ENCODE measurements around the gene MASP1. TPM values are rescaled to one million over a fixed set of nuclear protein-coding genes. Genes with fewer than 3 reads are reported as not detected.

The MASP1 gene
- total and polyA plus RNA-seq, 7 experiments from 2014 or later, result not detected

DNA sequence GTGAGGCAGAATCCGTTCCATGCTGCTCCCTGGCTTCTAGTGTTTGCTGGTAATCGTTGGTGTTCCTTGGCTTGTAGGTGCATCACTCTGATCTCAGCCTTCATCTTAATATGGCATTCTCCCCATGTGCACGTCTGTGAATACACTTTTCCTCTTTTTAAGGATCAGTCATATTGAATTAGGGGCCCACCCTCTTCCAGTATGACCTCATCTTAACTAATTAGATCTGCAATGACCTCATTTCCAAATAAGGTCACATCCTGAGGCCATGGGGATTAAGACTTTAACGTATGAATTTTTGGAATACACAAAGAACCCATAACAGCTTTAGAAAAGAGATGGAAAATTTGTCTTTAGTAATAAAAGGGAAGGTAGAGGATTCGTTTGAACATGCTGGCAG, 34.1 kb upstream of the MASP1 start:
- Histone ChIP-seq H3K9me3 (ENCODE audit: control insufficient read depth in 2 of 3, low read length in 3 of 3) (no peaks in the 10 kb centered on the region), H3K27me3 (ENCODE audit: control insufficient read depth in 2 of 2, insufficient read depth in 2 of 2, low read length in 2 of 2) (no peaks in the 10 kb centered on the region), H3K36me3 (ENCODE audit: control insufficient read depth in 2 of 3, insufficient read depth in 3 of 3, low read length in 3 of 3) (no peaks in the 10 kb centered on the region), H3K4me1 (ENCODE audit: control insufficient read depth in 2 of 2, insufficient read depth in 2 of 2, low read length in 2 of 2) (no peaks in the 10 kb centered on the region), H3K27ac (ENCODE audit: low read depth, low read length) (no peak overlapping the region), H3K4me3 (ENCODE audit: low read length) (no peak overlapping the region)
- H3K36me3 Mint-ChIP-seq, result no peaks in the 10 kb centered on the region
- intact Hi-C loops (cut with micrococcal nuclease), result no loop called here
- H3K27ac Mint-ChIP-seq, result no peak overlapping the region
- peaks cover 4 to 17% (median 8%) of the 10 kb centered on the region in 5 donors for H3K27me3 Mint-ChIP-seq
- H3K9me3 Mint-ChIP-seq, result no peaks in the 10 kb centered on the region
- ChIA-PET POLR2A (no interaction called here), CTCF (interaction anchor here (1.0 to 1.4 kb wide), 2 partner anchors 9 to 354 kb away, joined by 3 to 4 read pairs; no protein-coding TSS in a partner anchor)
- ATAC-seq (no peak), DNase-seq (no peak)
- H3K4me3 Mint-ChIP-seq, result no peak overlapping the region
- peaks cover 0 to 3% (median 0%) of the 10 kb centered on the region in 7 donors for H3K4me1 Mint-ChIP-seq

GRCh38 chr3:187323091-187323490, 31.6 kb upstream of the MASP1 start:
- Histone ChIP-seq H3K36me3 (ENCODE audit: control insufficient read depth in 2 of 3, insufficient read depth in 3 of 3, low read length in 3 of 3) (no peaks in the 10 kb centered on the region), H3K9me3 (ENCODE audit: control insufficient read depth in 2 of 3, low read length in 3 of 3) (no peaks in the 10 kb centered on the region), H3K27ac (ENCODE audit: low read depth, low read length) (no peak overlapping the region), H3K4me1 (ENCODE audit: control insufficient read depth in 2 of 2, insufficient read depth in 2 of 2, low read length in 2 of 2) (peaks cover 5 to 8% of the 10 kb centered on the region in 2 donors), H3K27me3 (ENCODE audit: control insufficient read depth in 2 of 2, insufficient read depth in 2 of 2, low read length in 2 of 2) (no peaks in the 10 kb centered on the region), H3K4me3 (ENCODE audit: low read length) (no peak overlapping the region)
- peaks cover 12 to 20% (median 16%) of the 10 kb centered on the region in 5 donors for H3K27me3 Mint-ChIP-seq
- no peaks in the 10 kb centered on the region for H3K9me3 Mint-ChIP-seq
- H3K27ac Mint-ChIP-seq, result no peak overlapping the region
- no peak for ATAC-seq
- ChIA-PET POLR2A (no interaction called here), CTCF (interaction anchor here (0.7 to 9.0 kb wide), 2 partner anchors 358 to 364 kb away, joined by 3 to 158 read pairs; no protein-coding TSS in a partner anchor)
- H3K4me3 Mint-ChIP-seq, result no peak overlapping the region
- intact Hi-C loops (cut with micrococcal nuclease), result no loop called here
- no peaks in the 10 kb centered on the region for H3K36me3 Mint-ChIP-seq
- DNase-seq, result no peak
- peaks cover 5 to 15% (median 13%) of the 10 kb centered on the region in 7 donors for H3K4me1 Mint-ChIP-seq

DNA sequence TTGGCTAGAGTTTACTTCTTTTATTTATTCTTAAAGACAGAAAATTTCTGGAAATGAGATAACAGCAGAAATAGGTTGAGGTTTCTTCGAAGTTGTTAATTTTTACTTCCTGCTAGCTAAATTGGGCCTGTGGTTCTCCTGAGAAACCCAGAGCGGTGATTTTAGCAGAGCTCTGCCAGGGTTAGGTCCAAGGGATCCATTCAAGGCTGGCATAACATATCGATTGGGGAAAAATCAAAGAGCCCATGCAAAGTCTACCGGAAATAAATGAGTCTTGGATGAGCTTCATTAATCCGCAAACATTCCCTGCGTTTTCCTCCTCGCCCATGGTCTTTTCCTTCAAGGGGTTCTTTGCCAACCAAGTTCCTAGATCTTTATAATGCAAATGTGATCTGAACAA, 30.8 kb upstream of the MASP1 start:
- H3K27ac Mint-ChIP-seq, result no peak overlapping the region
- H3K27me3 ChIP-seq (ENCODE audit: control insufficient read depth in 2 of 2, insufficient read depth in 2 of 2, low read length in 2 of 2), result no peaks in the 10 kb centered on the region
- ATAC-seq, result no peak
- peaks cover 15 to 21% (median 17%) of the 10 kb centered on the region in 5 donors for H3K27me3 Mint-ChIP-seq
- peaks cover 5 to 15% (median 13%) of the 10 kb centered on the region in 7 donors for H3K4me1 Mint-ChIP-seq
- no peaks in the 10 kb centered on the region for H3K36me3 ChIP-seq (ENCODE audit: control insufficient read depth in 2 of 3, insufficient read depth in 3 of 3, low read length in 3 of 3)
- H3K4me3 Mint-ChIP-seq, result no peak overlapping the region
- no peaks in the 10 kb centered on the region for H3K9me3 Mint-ChIP-seq
- intact Hi-C loops (cut with micrococcal nuclease), result no loop called here
- no peak overlapping the region for H3K27ac ChIP-seq (ENCODE audit: low read depth, low read length)
- CTCF ChIA-PET, result interaction anchor here (1.4 to 9.0 kb wide), 3 partner anchors 11 to 392 kb away, joined by 3 to 158 read pairs (median 95); no protein-coding TSS in a partner anchor
- peaks cover 5 to 8% of the 10 kb centered on the region in 2 donors for H3K4me1 ChIP-seq (ENCODE audit: control insufficient read depth in 2 of 2, insufficient read depth in 2 of 2, low read length in 2 of 2)
- POLR2A ChIA-PET, result no interaction called here
- H3K9me3 ChIP-seq (ENCODE audit: control insufficient read depth in 2 of 3, low read length in 3 of 3), result no peaks in the 10 kb centered on the region
- H3K36me3 Mint-ChIP-seq, result no peaks in the 10 kb centered on the region
- no peak for DNase-seq
- H3K4me3 ChIP-seq (ENCODE audit: low read length), result no peak overlapping the region

GRCh38 chr3:187321766-187322165, 30.2 kb upstream of the MASP1 start:
- Histone ChIP-seq H3K4me1 (ENCODE audit: control insufficient read depth in 2 of 2, insufficient read depth in 2 of 2, low read length in 2 of 2) (peaks cover 5 to 8% of the 10 kb centered on the region in 2 donors), H3K27me3 (ENCODE audit: control insufficient read depth in 2 of 2, insufficient read depth in 2 of 2, low read length in 2 of 2) (no peaks in the 10 kb centered on the region), H3K4me3 (ENCODE audit: low read length) (no peak overlapping the region), H3K9me3 (ENCODE audit: control insufficient read depth in 2 of 3, low read length in 3 of 3) (no peaks in the 10 kb centered on the region), H3K27ac (ENCODE audit: low read depth, low read length) (no peak overlapping the region), H3K36me3 (ENCODE audit: control insufficient read depth in 2 of 3, insufficient read depth in 3 of 3, low read length in 3 of 3) (no peaks in the 10 kb centered on the region)
- Mint-ChIP-seq H3K9me3 (no peaks in the 10 kb centered on the region), H3K4me3 (no peak overlapping the region), H3K36me3 (no peaks in the 10 kb centered on the region), H3K4me1 (peaks cover 5 to 15% (median 13%) of the 10 kb centered on the region in 7 donors), H3K27me3 (peaks cover 20 to 27% (median 22%) of the 10 kb centered on the region in 5 donors), H3K27ac (no peak overlapping the region)
- CTCF ChIA-PET, result interaction anchor here (1.1 to 9.0 kb wide), 5 partner anchors 10 to 393 kb away, joined by 3 to 158 read pairs (median 4); no protein-coding TSS in a partner anchor
- ATAC-seq (no peak), DNase-seq (no peak)
- intact Hi-C loops (cut with micrococcal nuclease), result no loop called here
- POLR2A ChIA-PET, result no interaction called here

GRCh38 chr3:187319699-187320302, 28.3 kb upstream of the MASP1 start:
- POLR2A ChIA-PET, result no interaction called here

DNA sequence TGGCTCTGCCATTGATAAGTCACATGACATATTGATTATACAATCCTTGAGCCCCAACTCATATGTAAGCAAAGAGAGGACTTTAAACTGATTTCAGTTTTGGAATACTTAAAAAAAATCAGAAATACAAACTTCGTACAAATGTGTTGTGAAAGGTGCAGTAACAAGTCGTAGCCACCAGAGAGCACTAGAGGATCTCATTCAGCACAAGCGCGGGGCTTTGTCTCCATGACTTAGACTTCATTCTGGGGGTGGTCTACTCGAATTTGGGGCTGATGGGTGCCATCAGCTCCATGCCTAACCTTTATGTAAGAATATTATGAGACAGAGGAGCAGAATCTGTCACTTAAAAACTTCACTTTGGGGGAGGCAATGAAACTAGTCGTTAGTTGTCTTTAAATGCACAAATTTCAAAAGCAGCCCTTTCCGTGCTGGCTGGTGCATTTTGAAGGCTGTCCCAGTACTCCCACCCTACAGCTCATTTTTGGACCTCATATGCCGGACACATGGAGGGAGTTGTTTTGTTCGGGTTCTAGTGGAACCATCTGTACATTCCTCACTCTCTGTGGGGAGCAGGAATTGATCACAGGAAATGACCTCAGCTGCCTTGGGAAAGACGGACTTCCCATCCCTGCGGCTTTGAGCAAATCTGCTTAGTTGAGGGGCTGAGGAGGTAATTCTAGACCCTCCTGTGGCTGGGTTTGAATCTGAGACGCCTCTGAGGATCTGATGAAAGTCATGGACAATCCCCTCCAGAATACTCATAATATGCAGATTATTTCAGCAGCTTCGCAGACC, 27.5 kb upstream of the MASP1 start:
- Mint-ChIP-seq H3K9me3 (no peaks in the 10 kb centered on the region), H3K4me1 (peaks cover 5 to 15% (median 13%) of the 10 kb centered on the region in 7 donors), H3K27ac (no peak overlapping the region), H3K4me3 (peak overlapping the region in 9 of 10 donors; percentile 3 to 74 (median 59)), H3K36me3 (no peaks in the 10 kb centered on the region), H3K27me3 (peaks cover 33 to 41% (median 39%) of the 10 kb centered on the region in 5 donors)
- peak; percentile 60 for ATAC-seq
- H3K4me3 ChIP-seq (ENCODE audit: low read length), result peak overlapping the region; percentile 10
- no peak overlapping the region for H3K27ac ChIP-seq (ENCODE audit: low read depth, low read length)
- POLR2A ChIA-PET, result interaction anchor here (0.6 kb wide), 1 partner anchor 294 kb away, joined by 6 read pairs; no protein-coding TSS in a partner anchor
- peaks cover 5 to 8% of the 10 kb centered on the region in 2 donors for H3K4me1 ChIP-seq (ENCODE audit: control insufficient read depth in 2 of 2, insufficient read depth in 2 of 2, low read length in 2 of 2)
- H3K9me3 ChIP-seq (ENCODE audit: control insufficient read depth in 2 of 3, low read length in 3 of 3), result no peaks in the 10 kb centered on the region
- no peaks in the 10 kb centered on the region for H3K36me3 ChIP-seq (ENCODE audit: control insufficient read depth in 2 of 3, insufficient read depth in 3 of 3, low read length in 3 of 3)
- CTCF ChIA-PET, result interaction anchor here (0.7 to 9.0 kb wide), 17 partner anchors 9 to 412 kb away, joined by 3 to 158 read pairs (median 4); partner anchors contain the start of genes RTP4 and SST
- peak in 8 of 9 donors; percentile 20 to 63 (median 46) for DNase-seq
- no peaks in the 10 kb centered on the region for H3K27me3 ChIP-seq (ENCODE audit: control insufficient read depth in 2 of 2, insufficient read depth in 2 of 2, low read length in 2 of 2)
- intact Hi-C loops (cut with micrococcal nuclease), result loop anchor here (1.0 to 2.0 kb wide), 7 partner anchors 99 to 1829 kb away; no protein-coding TSS in a partner anchor

More at GRCh38 chr3:187319699-187320302, 28.3 kb upstream of the MASP1 start:
- DNase-seq (peak in 8 of 9 donors; percentile 22 to 56 (median 29)), ATAC-seq (peak; percentile 82)
- Histone ChIP-seq H3K27ac (ENCODE audit: low read depth, low read length) (no peak overlapping the region), H3K27me3 (ENCODE audit: control insufficient read depth in 2 of 2, insufficient read depth in 2 of 2, low read length in 2 of 2) (no peaks in the 10 kb centered on the region), H3K4me3 (ENCODE audit: low read length) (no peak overlapping the region), H3K4me1 (ENCODE audit: control insufficient read depth in 2 of 2, insufficient read depth in 2 of 2, low read length in 2 of 2) (peaks cover 5 to 8% of the 10 kb centered on the region in 2 donors), H3K9me3 (ENCODE audit: control insufficient read depth in 2 of 3, low read length in 3 of 3) (no peaks in the 10 kb centered on the region), H3K36me3 (ENCODE audit: control insufficient read depth in 2 of 3, insufficient read depth in 3 of 3, low read length in 3 of 3) (no peaks in the 10 kb centered on the region)
- CTCF ChIA-PET, result interaction anchor here (0.9 to 9.0 kb wide), 15 partner anchors 8 to 411 kb away, joined by 3 to 158 read pairs (median 5); partner anchors contain the start of genes RTP4 and SST
- intact Hi-C loops (cut with micrococcal nuclease), result loop anchor here (1.0 to 2.0 kb wide), 7 partner anchors 100 to 1828 kb away; no protein-coding TSS in a partner anchor
- peaks cover 5 to 15% (median 13%) of the 10 kb centered on the region in 7 donors for H3K4me1 Mint-ChIP-seq
- H3K9me3 Mint-ChIP-seq, result no peaks in the 10 kb centered on the region
- peak overlapping the region in 5 of 10 donors; percentile 16 to 59 (median 31) for H3K4me3 Mint-ChIP-seq
- H3K36me3 Mint-ChIP-seq, result no peaks in the 10 kb centered on the region
- H3K27ac Mint-ChIP-seq, result no peak overlapping the region
- H3K27me3 Mint-ChIP-seq, result peaks cover 31 to 38% (median 34%) of the 10 kb centered on the region in 5 donors

Data from naive thymus-derived CD4-positive, alpha-beta T cell (primary cell).